K562 (cell line): ENCODE results near the gene CDCA3. TPM values are rescaled to one million over a fixed set of nuclear protein-coding genes. Genes with fewer than 3 reads are reported as not detected.

Experiments
- CBFA2T3 ChIP-seq: fragments of 450-650 bp; IDR thresholded peaks from 2 replicates; pipeline ENCODE4 v1.6.1; 2017
- FOXJ3 ChIP-seq: sonication (generic); formaldehyde crosslinking; IDR thresholded peaks from 2 replicates; pipeline ENCODE4 v1.4.0; 2020; ENCODE audit warnings: mild to moderate bottlenecking, missing genetic modification reagents
- HEY1 ChIP-seq: fragments of 250-450 bp; sonication (Bioruptor Pico); IDR thresholded peaks from 2 replicates; pipeline ENCODE4 v1.5.0; 2020; ENCODE audit warnings: mild to moderate bottlenecking, moderate library complexity, borderline replicate concordance
- JUND ChIP-seq, 2 experiments: IDR thresholded peaks; 2 replicates in 1 of 2; 3 replicates in 1 of 2; pipeline ENCODE4 v1.6.1; 2011; ENCODE audit warnings: borderline replicate concordance in 2 of 2, low read depth in 2 of 2, low read length in 2 of 2, improper control_type of control experiment in 1 of 2, missing biosample characterization in 1 of 2, missing genetic modification characterization in 1 of 2, missing genetic modification reagents in 1 of 2
- KDM4B ChIP-seq, 2 experiments: fragments of 450-650 bp in 1 of 2; sonication (generic) in 1 of 2; IDR thresholded peaks; 2 replicates each; pipeline ENCODE4 v1.6.1; 2016 to 2017; ENCODE audit warnings: borderline replicate concordance in 2 of 2, antibody characterized with exemption in 1 of 2, low read depth in 1 of 2, mild to moderate bottlenecking in 1 of 2
- MED1 ChIP-seq: sonication (generic); formaldehyde crosslinking; IDR thresholded peaks from 2 replicates; pipeline ENCODE4 v1.8.1; 2023; ENCODE audit warnings: missing genetic modification reagents, borderline replicate concordance
- MTA1 ChIP-seq: fragments of 450-650 bp; IDR thresholded peaks from 2 replicates; pipeline ENCODE4 v1.6.1; 2017; ENCODE audit warnings: borderline replicate concordance
- POLR2A ChIP-seq: fragments of 450-650 bp; conservative IDR thresholded peaks from 2 replicates; pipeline ENCODE4 v1.6.1; 2016
- PPARD ChIP-seq: fragments of 250-450 bp; sonication (Bioruptor Pico); IDR thresholded peaks from 2 replicates; pipeline ENCODE4 v1.8.0; 2022; ENCODE audit warnings: inconsistent platforms, mild to moderate bottlenecking, moderate library complexity
- SLC30A9 ChIP-seq: fragments of 250-450 bp; sonication (Bioruptor Pico); IDR thresholded peaks from 2 replicates; pipeline ENCODE4 v1.8.0; 2022; ENCODE audit warnings: mild to moderate bottlenecking, moderate library complexity
- SMAD3 ChIP-seq: fragments of 450-650 bp; formaldehyde crosslinking; conservative IDR thresholded peaks from 2 replicates; pipeline ENCODE4 v1.4.0; 2020; ENCODE audit warnings: mild to moderate bottlenecking
- SMAD4 ChIP-seq: fragments of 250-450 bp; sonication (Bioruptor Pico); conservative IDR thresholded peaks from 2 replicates; pipeline ENCODE4 v1.8.0; 2021; ENCODE audit warnings: inconsistent platforms, mild to moderate bottlenecking, moderate library complexity
- SUPT5H ChIP-seq: fragments of 450-650 bp; IDR thresholded peaks from 2 replicates; pipeline ENCODE4 v1.6.1; 2016
- TOE1 ChIP-seq, 2 experiments: fragments of 450-650 bp in 1 of 2; sonication (generic) in 1 of 2; formaldehyde crosslinking in 1 of 2; IDR thresholded peaks; 2 replicates each; pipeline versions ENCODE4 v1.7.1 to v1.8.0; 2016 to 2022; ENCODE audit warnings: borderline replicate concordance in 2 of 2, mild to moderate bottlenecking in 2 of 2, antibody characterized with exemption in 1 of 2, inconsistent platforms in 1 of 2, low read depth in 1 of 2, missing genetic modification reagents in 1 of 2, moderate library complexity in 1 of 2
- ZNF24 ChIP-seq: fragments of 450-650 bp; IDR thresholded peaks from 2 replicates; pipeline ENCODE4 v1.6.1; 2016
- ZNF707 ChIP-seq: fragments of 250-450 bp; sonication (Bioruptor Pico); conservative IDR thresholded peaks from 2 replicates; pipeline ENCODE4 v1.8.0; 2022; ENCODE audit warnings: inconsistent platforms, mild to moderate bottlenecking, moderate library complexity
- polyA plus RNA-seq, 8 experiments: library from polyadenylated mRNA; depleted of rRNA in 4 of 8; stranded (reverse) in 5 of 8; unstranded in 3 of 8; fragments of >200 nt; fragmentation: Nextera tagmentation in 2 of 8; fragmentation: Illumina TruSeq in 1 of 8; extraction: Ambion mirVana in 2 of 8; extraction: Trizol in 1 of 8; gene quantifications; 2 replicates each; pipeline versions ENCODE4 v1.2.1 to v1.2.3, GENCODE V29; 2011 to 2014; ENCODE audit warnings: inconsistent platforms in 1 of 8, missing spikeins in 1 of 8
- total RNA-seq, 7 experiments: library from RNA; depleted of rRNA in 6 of 7; stranded (reverse); fragments of >200 nt in 6 of 7; fragmentation: Illumina TruSeq in 2 of 7; extraction: Trizol in 2 of 7; gene quantifications; 2 replicates each; pipeline versions ENCODE4 v1.2.1 to v1.2.3, GENCODE V29; 2011 to 2021; ENCODE audit warnings: low replicate concordance in 1 of 7
- TF ChIP-seq, protein P1 (sequence below): IDR thresholded peaks from 2 replicates; pipeline ENCODE4 v1.6.1; 2011; ENCODE audit warnings: borderline replicate concordance, low read depth, mild to moderate bottlenecking, moderate library complexity, low read length; ENCODE audit not compliant: insufficient read depth, poor library complexity, severe bottlenecking
- TF ChIP-seq, protein P2 (sequence below): fragments of 250-450 bp; sonication (Bioruptor Pico); IDR thresholded peaks from 2 replicates; pipeline ENCODE4 v1.4.0; 2020; ENCODE audit warnings: mild to moderate bottlenecking, moderate library complexity
- TF ChIP-seq, protein P3 (sequence below): sonication (generic); formaldehyde crosslinking; IDR thresholded peaks from 2 replicates; pipeline ENCODE4 v1.8.0; 2022; ENCODE audit warnings: missing genetic modification reagents, mild to moderate bottlenecking, borderline replicate concordance

CDCA3 gene
- total and polyA plus RNA-seq, 9 of the 15 experiments (the other 6 are each of a cell fraction or from before 2014, with no cell fraction given): 24.2 to 80.8 (median 55.1) TPM

DNA sequence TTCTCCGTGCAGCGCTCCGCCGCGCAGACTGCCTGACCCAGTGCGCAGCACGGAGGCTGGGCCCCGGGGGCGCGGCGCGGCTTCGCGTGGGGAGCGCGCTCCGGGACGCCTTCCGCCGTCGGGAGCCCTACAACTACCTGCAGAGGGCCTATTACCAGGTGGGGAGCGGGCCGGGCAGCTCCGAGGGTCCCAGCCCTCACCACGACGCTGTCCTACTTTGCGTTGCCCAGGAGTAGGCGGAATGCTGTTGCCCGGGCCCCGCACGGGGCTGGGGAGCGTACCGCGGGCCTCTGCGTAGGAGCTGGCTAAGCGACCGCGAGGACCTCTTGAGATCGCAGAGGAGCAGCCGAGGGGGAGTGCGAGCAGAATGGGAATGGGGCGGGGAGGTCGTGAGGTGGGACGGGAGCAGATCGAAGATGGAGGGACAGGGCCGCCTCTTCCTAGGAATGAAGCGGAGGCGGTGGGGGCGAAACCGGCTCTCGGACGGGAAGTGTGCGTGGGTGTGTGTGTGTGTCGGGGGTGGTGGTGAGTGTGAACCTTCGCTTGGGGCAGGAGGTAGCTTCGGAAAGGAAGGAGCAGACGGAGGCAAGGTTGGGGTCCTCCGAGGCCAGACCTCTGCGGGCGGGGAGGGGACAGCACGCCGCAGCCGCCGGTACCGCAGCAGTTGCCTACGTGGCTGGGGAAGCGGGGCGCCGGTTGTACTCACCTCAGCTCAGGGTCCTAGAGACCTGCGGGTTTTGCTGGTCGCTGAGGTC lies 22.1 kb downstream of the CDCA3 start (continued):
- peak; percentile 81; the same call in 1 of the 2 replicates for TF ChIP-seq TOE1 (IDR thresholded peaks at IDR 0.05; ENCODE audit: borderline replicate concordance)
- TF ChIP-seq TOE1 (CRISPR knock-in tag; IDR thresholded peaks at IDR 0.05; ENCODE audit: borderline replicate concordance, low read depth): no peak
- TF ChIP-seq, protein P1, sequence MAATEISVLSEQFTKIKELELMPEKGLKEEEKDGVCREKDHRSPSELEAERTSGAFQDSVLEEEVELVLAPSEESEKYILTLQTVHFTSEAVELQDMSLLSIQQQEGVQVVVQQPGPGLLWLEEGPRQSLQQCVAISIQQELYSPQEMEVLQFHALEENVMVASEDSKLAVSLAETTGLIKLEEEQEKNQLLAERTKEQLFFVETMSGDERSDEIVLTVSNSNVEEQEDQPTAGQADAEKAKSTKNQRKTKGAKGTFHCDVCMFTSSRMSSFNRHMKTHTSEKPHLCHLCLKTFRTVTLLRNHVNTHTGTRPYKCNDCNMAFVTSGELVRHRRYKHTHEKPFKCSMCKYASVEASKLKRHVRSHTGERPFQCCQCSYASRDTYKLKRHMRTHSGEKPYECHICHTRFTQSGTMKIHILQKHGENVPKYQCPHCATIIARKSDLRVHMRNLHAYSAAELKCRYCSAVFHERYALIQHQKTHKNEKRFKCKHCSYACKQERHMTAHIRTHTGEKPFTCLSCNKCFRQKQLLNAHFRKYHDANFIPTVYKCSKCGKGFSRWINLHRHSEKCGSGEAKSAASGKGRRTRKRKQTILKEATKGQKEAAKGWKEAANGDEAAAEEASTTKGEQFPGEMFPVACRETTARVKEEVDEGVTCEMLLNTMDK: no peak
- TF ChIP-seq FOXJ3: no peak
- peak; percentile 63 for TF ChIP-seq SUPT5H
- no peak for TF ChIP-seq MTA1
- TF ChIP-seq ZNF707 (CRISPR knock-in tag): no peak
- peak; percentile 27; the same call in 1 of the 2 replicates for TF ChIP-seq SMAD4
- TF ChIP-seq SMAD3 (CRISPR knock-in tag): no peak
- TF ChIP-seq ZNF24: no peak
- TF ChIP-seq SLC30A9 (CRISPR knock-in tag): no peak
- peak; percentile 64 for TF ChIP-seq CBFA2T3
- no peak for TF ChIP-seq HEY1 (CRISPR knock-in tag)
- TF ChIP-seq KDM4B (IDR thresholded peaks at IDR 0.05; ENCODE audit: borderline replicate concordance in 2 of 2, low read depth in 1 of 2): 0 out of 4 replicates have a peak, but pooled peaks of 1 of the 2 experiments have one; percentile 11
- TF ChIP-seq POLR2A: peak; percentile 63
- no peak for TF ChIP-seq MED1
- TF ChIP-seq, protein P2, sequence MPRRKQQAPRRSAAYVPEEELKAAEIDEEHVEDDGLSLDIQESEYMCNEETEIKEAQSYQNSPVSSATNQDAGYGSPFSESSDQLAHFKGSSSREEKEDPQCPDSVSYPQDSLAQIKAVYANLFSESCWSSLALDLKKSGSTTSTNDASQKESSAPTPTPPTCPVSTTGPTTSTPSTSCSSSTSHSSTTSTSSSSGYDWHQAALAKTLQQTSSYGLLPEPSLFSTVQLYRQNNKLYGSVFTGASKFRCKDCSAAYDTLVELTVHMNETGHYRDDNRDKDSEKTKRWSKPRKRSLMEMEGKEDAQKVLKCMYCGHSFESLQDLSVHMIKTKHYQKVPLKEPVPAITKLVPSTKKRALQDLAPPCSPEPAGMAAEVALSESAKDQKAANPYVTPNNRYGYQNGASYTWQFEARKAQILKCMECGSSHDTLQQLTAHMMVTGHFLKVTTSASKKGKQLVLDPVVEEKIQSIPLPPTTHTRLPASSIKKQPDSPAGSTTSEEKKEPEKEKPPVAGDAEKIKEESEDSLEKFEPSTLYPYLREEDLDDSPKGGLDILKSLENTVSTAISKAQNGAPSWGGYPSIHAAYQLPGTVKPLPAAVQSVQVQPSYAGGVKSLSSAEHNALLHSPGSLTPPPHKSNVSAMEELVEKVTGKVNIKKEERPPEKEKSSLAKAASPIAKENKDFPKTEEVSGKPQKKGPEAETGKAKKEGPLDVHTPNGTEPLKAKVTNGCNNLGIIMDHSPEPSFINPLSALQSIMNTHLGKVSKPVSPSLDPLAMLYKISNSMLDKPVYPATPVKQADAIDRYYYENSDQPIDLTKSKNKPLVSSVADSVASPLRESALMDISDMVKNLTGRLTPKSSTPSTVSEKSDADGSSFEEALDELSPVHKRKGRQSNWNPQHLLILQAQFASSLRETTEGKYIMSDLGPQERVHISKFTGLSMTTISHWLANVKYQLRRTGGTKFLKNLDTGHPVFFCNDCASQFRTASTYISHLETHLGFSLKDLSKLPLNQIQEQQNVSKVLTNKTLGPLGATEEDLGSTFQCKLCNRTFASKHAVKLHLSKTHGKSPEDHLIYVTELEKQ: no peak
- TF ChIP-seq PPARD (CRISPR knock-in tag): no peak
- TF ChIP-seq, protein P3, sequence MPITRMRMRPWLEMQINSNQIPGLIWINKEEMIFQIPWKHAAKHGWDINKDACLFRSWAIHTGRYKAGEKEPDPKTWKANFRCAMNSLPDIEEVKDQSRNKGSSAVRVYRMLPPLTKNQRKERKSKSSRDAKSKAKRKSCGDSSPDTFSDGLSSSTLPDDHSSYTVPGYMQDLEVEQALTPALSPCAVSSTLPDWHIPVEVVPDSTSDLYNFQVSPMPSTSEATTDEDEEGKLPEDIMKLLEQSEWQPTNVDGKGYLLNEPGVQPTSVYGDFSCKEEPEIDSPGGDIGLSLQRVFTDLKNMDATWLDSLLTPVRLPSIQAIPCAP (CRISPR knock-in tag): no peak
- TF ChIP-seq JUND (IDR thresholded peaks at IDR 0.05; ENCODE audit: borderline replicate concordance, low read depth, low read length): no peak
- no peak for TF ChIP-seq JUND (tag; IDR thresholded peaks at IDR 0.05; ENCODE audit: borderline replicate concordance, low read depth, low read length)
